HCT116 (cell line): ENCODE results near the gene BEND7. TPM values are rescaled to one million over a fixed set of nuclear protein-coding genes. Genes with fewer than 3 reads are reported as not detected.

Experiments used
- ATAC-seq: fragments of 200-7000 bp; cut with Tn5 transposase; 2 replicates; pipeline ENCODE4 v1.9.1; 2020; ENCODE audit warnings: mild to moderate bottlenecking, moderate library complexity
- BruUV-seq: library from RNA; stranded (reverse); fragments of 400-500 nt; replicated peaks from 2 replicates; lab custom pipeline; 2021; lab: Mats Ljungman, UMichigan
- CTCF ChIA-PET: fragments of 300-600 bp; sonication (Branson Sonifier 250); formaldehyde crosslinking; loops from one replicate; lab custom pipeline; 2021; ENCODE audit warnings: antibody characterized with exemption; lab: Charles Lee
- POLR2A ChIA-PET: fragments of 300-600, 350-600 bp; sonication (Branson Sonifier 250); formaldehyde crosslinking; loops from one replicate; lab custom pipeline; 2021; ENCODE audit warnings: antibody characterized with exemption; lab: Charles Lee
- RAD21 ChIA-PET, 2 experiments: fragments of 300-600 bp; sonication (Branson Sonifier 250); formaldehyde crosslinking; loops; one replicate each; lab custom pipeline; 2023; ENCODE audit warnings: low total read pairs in 2 of 2; ENCODE audit not compliant: uncharacterized antibody in 2 of 2, unreplicated experiment in 2 of 2, low non-redundant PET in 1 of 2; lab: Charles Lee
- DNase-seq: peaks from one replicate; pipeline ENCODE4 v3.0.0-alpha.2; 2010; ENCODE audit warnings: low read depth, low spot score
- H2AFZ ChIP-seq: fragments of 200-600 bp; shearing (Covaris generic), sonication (generic); 2 replicates; pipeline ENCODE4 v1.6.1; 2017; ENCODE audit warnings: low read depth, mixed run types, mixed read lengths, antibody characterized with exemption, low read length; ENCODE audit not compliant: poor library complexity, severe bottlenecking
- H3K27ac ChIP-seq: 2 replicates; pipeline ENCODE4 v1.5.1; 2012; ENCODE audit warnings: low read depth, low read length
- H3K27me3 ChIP-seq: fragments of 200-600 bp; sonication (generic); 2 replicates; pipeline ENCODE4 v1.6.1; 2016; ENCODE audit warnings: mixed run types, low read length, mixed read lengths; ENCODE audit not compliant: insufficient read depth
- H3K36me3 ChIP-seq, 2 experiments: fragments of 200-500 bp in 1 of 2; fragments of 200-600 bp in 1 of 2; sonication (Bioruptor generic) in 1 of 2; sonication (generic) in 1 of 2; 2 replicates each; pipeline versions ENCODE4 v1.5.1 to v1.6.1; 2014 to 2016; ENCODE audit warnings: low read length in 2 of 2, inconsistent platforms in 1 of 2, mixed read lengths in 1 of 2, mixed run types in 1 of 2; ENCODE audit not compliant: insufficient read depth in 2 of 2, control insufficient read depth in 1 of 2
- H3K4me1 ChIP-seq, 2 experiments: fragments of 200-600 bp in 1 of 2; sonication (generic) in 1 of 2; 2 replicates each; pipeline versions ENCODE4 v1.5.1 to v1.6.1; 2012 to 2017; ENCODE audit warnings: low read length in 2 of 2, inconsistent platforms in 1 of 2, mild to moderate bottlenecking in 1 of 2, mixed read lengths in 1 of 2, mixed run types in 1 of 2, moderate library complexity in 1 of 2; ENCODE audit not compliant: insufficient read depth in 2 of 2, control insufficient read depth in 1 of 2
- H3K4me2 ChIP-seq: fragments of 200-600 bp; sonication (generic); 2 replicates; pipeline ENCODE4 v1.6.1; 2017; ENCODE audit warnings: mixed run types, low read length, mixed read lengths
- H3K4me3 ChIP-seq, 2 experiments: fragments of 200-600 bp in 1 of 2; sonication (generic) in 1 of 2; replicated peaks in 1 of 2; 2 replicates each; pipeline ENCODE4 v1.5.1; 2011 to 2016; ENCODE audit warnings: low read length in 2 of 2, control low read depth in 1 of 2, low read depth in 1 of 2, mild to moderate bottlenecking in 1 of 2, mixed read lengths in 1 of 2, mixed run types in 1 of 2
- H3K79me2 ChIP-seq: fragments of 200-600 bp; sonication (generic); 2 replicates; pipeline ENCODE4 v1.6.1; 2017; ENCODE audit warnings: mild to moderate bottlenecking, mixed run types, low read length, moderate library complexity, mixed read lengths; ENCODE audit not compliant: insufficient read depth
- H3K9ac ChIP-seq: fragments of 200-600 bp; sonication (generic); 2 replicates; pipeline ENCODE4 v1.6.1; 2016; ENCODE audit warnings: low read length, mixed read lengths
- H3K9me2 ChIP-seq: fragments of 200-600 bp; sonication (generic), shearing (Covaris generic); 2 replicates; pipeline ENCODE4 v1.6.1; 2017; ENCODE audit warnings: mixed run types, mild to moderate bottlenecking, moderate library complexity; ENCODE audit not compliant: insufficient read depth
- H3K9me3 ChIP-seq, 2 experiments: fragments of 200-500 bp in 1 of 2; fragments of 200-600 bp in 1 of 2; sonication (Bioruptor generic) in 1 of 2; sonication (generic) in 1 of 2; 2 replicates each; pipeline ENCODE4 v1.6.1; 2014 to 2017; ENCODE audit warnings: low read length in 2 of 2, mixed read lengths in 2 of 2, inconsistent platforms in 1 of 2, low read depth in 1 of 2, mild to moderate bottlenecking in 1 of 2, mixed run types in 1 of 2, moderate library complexity in 1 of 2; ENCODE audit not compliant: control insufficient read depth in 1 of 2, insufficient read depth in 1 of 2
- H4K20me1 ChIP-seq: fragments of 200-600 bp; sonication (generic), shearing (Covaris generic); 2 replicates; pipeline ENCODE4 v1.6.1; 2017; ENCODE audit warnings: mixed run types, mild to moderate bottlenecking, moderate library complexity; ENCODE audit not compliant: insufficient read depth
- CBX3 ChIP-seq: IDR thresholded peaks from 2 replicates; pipeline ENCODE4 v1.6.1; 2012; ENCODE audit warnings: low read depth
- EZH2phosphoT487 ChIP-seq: fragments of 200-600 bp; IDR thresholded peaks from 2 replicates; pipeline ENCODE4 v1.6.1; 2018; ENCODE audit warnings: antibody characterized with exemption, borderline replicate concordance
- JUND ChIP-seq: IDR thresholded peaks from 2 replicates; pipeline ENCODE4 v1.6.1; 2012
- POLR2A ChIP-seq: IDR thresholded peaks from 2 replicates; pipeline ENCODE4 v1.7.0; 2011; ENCODE audit warnings: borderline replicate concordance; ENCODE audit not compliant: insufficient read depth, insufficient read length; ENCODE audit errors: extremely low read depth
- REST ChIP-seq: IDR thresholded peaks from 2 replicates; pipeline ENCODE4 v1.6.1; 2012; ENCODE audit warnings: low read depth
- TCF7L2 ChIP-seq: IDR thresholded peaks from 2 replicates; pipeline ENCODE4 v1.7.0; 2011; ENCODE audit warnings: borderline replicate concordance, inconsistent platforms; ENCODE audit not compliant: insufficient read depth, insufficient read length; ENCODE audit errors: extremely low read depth
- YY1 ChIP-seq: IDR thresholded peaks from 2 replicates; pipeline ENCODE4 v1.6.1; 2011; ENCODE audit warnings: low read length, low read depth, moderate library complexity, mild to moderate bottlenecking; ENCODE audit not compliant: insufficient replicate concordance; ENCODE audit errors: extremely low read depth
- ZBTB33 ChIP-seq: IDR thresholded peaks from 2 replicates; pipeline ENCODE4 v1.6.1; 2011; ENCODE audit warnings: mild to moderate bottlenecking, low read length, moderate library complexity; ENCODE audit not compliant: insufficient replicate concordance; ENCODE audit errors: extremely low read depth
- ZFX ChIP-seq: fragments of 450-650 bp; IDR thresholded peaks from 2 replicates; pipeline ENCODE4 v1.6.1; 2017
- intact Hi-C: fragments of 100-400 bp; cut with micrococcal nuclease; formaldehyde crosslinking; loops from 2 replicates; pipeline ENCODE4 v1.10.0; 2022
- total RNA-seq: library from RNA; stranded (reverse); gene quantifications from one replicate; pipeline ENCODE4 v1.2.1, GENCODE V29; 2021; ENCODE audit not compliant: unreplicated experiment
- TF ChIP-seq, protein P1 (sequence below): IDR thresholded peaks from 2 replicates; pipeline ENCODE4 v1.6.1; 2012

Gene BEND7
- total RNA-seq, 1 experiment from 2014 or later: 13.8 TPM

- intact Hi-C loops: no loop called here
- no peak overlapping the region for H3K4me2 ChIP-seq
- CTCF ChIA-PET: no interaction called here
- RAD21 ChIA-PET: no interaction called here
- no peak for DNase-seq
- H3K9me2 ChIP-seq: no peaks in the 10 kb centered on the region
- H3K9me3 ChIP-seq: no peaks in the 10 kb centered on the region
- POLR2A ChIA-PET: no interaction called here
- no peaks in the 10 kb centered on the region for H3K79me2 ChIP-seq
- no peak overlapping the region for H3K27ac ChIP-seq
- H3K27me3 ChIP-seq: no peaks in the 10 kb centered on the region
- no TSS peak for BruUV-seq
- no peaks in the 10 kb centered on the region for H3K36me3 ChIP-seq
- no peak for ATAC-seq
- TF ChIP-seq, protein P1, sequence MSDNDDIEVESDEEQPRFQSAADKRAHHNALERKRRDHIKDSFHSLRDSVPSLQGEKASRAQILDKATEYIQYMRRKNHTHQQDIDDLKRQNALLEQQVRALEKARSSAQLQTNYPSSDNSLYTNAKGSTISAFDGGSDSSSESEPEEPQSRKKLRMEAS: no peak
- TF ChIP-seq CBX3: no peak
- no peak for TF ChIP-seq TCF7L2
- TF ChIP-seq JUND: no peak
- no peak for TF ChIP-seq ZFX
- no peak for TF ChIP-seq REST
- TF ChIP-seq ZBTB33: no peak
- TF ChIP-seq POLR2A: no peak
- no peak for TF ChIP-seq YY1
- TF ChIP-seq EZH2phosphoT487: no peak
- no peak overlapping the region for H3K9ac ChIP-seq
- no peaks in the 10 kb centered on the region for H3K4me1 ChIP-seq
- no peak overlapping the region for H2AFZ ChIP-seq
- H4K20me1 ChIP-seq: no peaks in the 10 kb centered on the region
- no peak overlapping the region for H3K4me3 ChIP-seq
Measured at GRCh38 chr10:13491747-13492360, 37.0 kb downstream of the BEND7 start.
